HG02943 (cell line): Measurements from ENCODE around the gene CFAP74.
"Not testable (repeated sequence)": the region's sequence is repeated elsewhere in the genome, so short reads cannot be mapped to it uniquely, and the experiment has no call there.

Source experiments
- ATAC-seq: cut with Tn5 transposase; IDR thresholded peaks from one replicate; pipeline ENCODE4 v1.9.1; 2021; ENCODE audit warnings: mild to moderate bottlenecking, low read depth, moderate library complexity; ENCODE audit not compliant: unreplicated experiment

Gene CFAP74

GRCh38 chr1:1938276-1938573, 65.4 kb downstream of the CFAP74 start:
- ATAC-seq: no peak

- no peak for ATAC-seq
Measured at GRCh38 chr1:1937549-1938275, 65.9 kb downstream of the CFAP74 start.

- no peak for ATAC-seq
Measured at GRCh38 chr1:1937061-1937460, 66.5 kb downstream of the CFAP74 start.

GRCh38 chr1:1934848-1935247, 68.7 kb downstream of the CFAP74 start:
- ATAC-seq: not testable (repeated sequence)

- ATAC-seq: no peak
Measured at GRCh38 chr1:1929639-1930545, 73.7 kb downstream of the CFAP74 start.

- ATAC-seq: no peak
Measured at GRCh38 chr1:1929102-1929638, 74.4 kb downstream of the CFAP74 start.

- ATAC-seq: no peak
Measured at GRCh38 chr1:1928231-1929101, 75.1 kb downstream of the CFAP74 start.

- no peak for ATAC-seq
Measured at GRCh38 chr1:1927751-1928150, 75.8 kb downstream of the CFAP74 start.

GRCh38 chr1:1926886-1927660, 76.5 kb downstream of the CFAP74 start:
- no peak for ATAC-seq

- no peak for ATAC-seq
Measured at GRCh38 chr1:1926346-1926811, 77.2 kb downstream of the CFAP74 start.

GRCh38 chr1:1925437-1926345, 77.9 kb downstream of the CFAP74 start:
- ATAC-seq: no peak

- no peak for ATAC-seq
Measured at GRCh38 chr1:1924849-1925248, 78.7 kb downstream of the CFAP74 start.

GRCh38 chr1:1924386-1924785, 79.2 kb downstream of the CFAP74 start:
- ATAC-seq: no peak

- no peak for ATAC-seq
Measured at GRCh38 chr1:1922956-1923833, 80.4 kb downstream of the CFAP74 start.

GRCh38 chr1:1922702-1922955, 81.0 kb downstream of the CFAP74 start:
- no peak for ATAC-seq

- no peak for ATAC-seq
Measured at GRCh38 chr1:1921901-1922701, 81.5 kb downstream of the CFAP74 start.

- ATAC-seq: no peak
Measured at GRCh38 chr1:1921459-1921862, 82.1 kb downstream of the CFAP74 start.
